Measurements from ENCODE around the gene MAML3.
A peak's percentile ranks its signal among the peaks of the same experiment; 100 is the strongest.

The MAML3 gene

GRCh38 chr4:139924782-139925181 is 229.2 kb downstream of the MAML3 start:
- peaks cover 10% of the 10 kb centered on the region for H3K4me1 ChIP-seq (ENCODE audit: control insufficient read depth, insufficient read depth, low read depth, low read length)
- H4K91ac ChIP-seq (ENCODE audit: low read length): no peak overlapping the region
- H2AFZ ChIP-seq (ENCODE audit: low read depth, low read length): no peak overlapping the region
- H3K4me2 ChIP-seq (ENCODE audit: low read length, poor library complexity, severe bottlenecking): no peak overlapping the region
- no peaks in the 10 kb centered on the region for H3K36me3 ChIP-seq (ENCODE audit: control insufficient read depth in 1 of 2, insufficient read depth in 2 of 2, low read depth in 1 of 2, low read length in 2 of 2)
- no peak overlapping the region for H3K9ac ChIP-seq (ENCODE audit: low read length)
- peaks cover 7% of the 10 kb centered on the region for H3K79me1 ChIP-seq (replicated peaks; ENCODE audit: low read length, poor library complexity, severe bottlenecking)
- no peak overlapping the region for H2BK12ac ChIP-seq (ENCODE audit: low read length in 2 of 2)
- no peaks in the 10 kb centered on the region for H3K9me3 ChIP-seq (ENCODE audit: control insufficient read depth, low read length)
- no peak overlapping the region for H3K4ac ChIP-seq (ENCODE audit: low read depth in 1 of 2, low read length in 2 of 2)
- H3K27ac ChIP-seq (ENCODE audit: low read length, poor library complexity, severe bottlenecking): no peak overlapping the region
- no peak overlapping the region for H3K4me3 ChIP-seq (ENCODE audit: insufficient read depth in 1 of 2, low read depth in 1 of 2, low read length in 2 of 2)
- 95% methylated on average over 5 of the region's 5 CpGs for WGBS
- no peak overlapping the region for H2BK120ac ChIP-seq (ENCODE audit: low read depth, low read length)
- H4K8ac ChIP-seq (ENCODE audit: low read length): no peak overlapping the region
- H3K14ac ChIP-seq (ENCODE audit: low read length in 2 of 2): no peak overlapping the region
- H2BK5ac ChIP-seq (ENCODE audit: low read depth, low read length, poor library complexity, severe bottlenecking): no peak overlapping the region
- no peaks in the 10 kb centered on the region for H3K27me3 ChIP-seq (ENCODE audit: control insufficient read depth in 1 of 2, insufficient read depth in 1 of 2, low read length in 2 of 2)
- H2BK15ac ChIP-seq (ENCODE audit: low read depth, poor library complexity, severe bottlenecking): no peak overlapping the region
- H2AK5ac ChIP-seq (ENCODE audit: low read length, severe bottlenecking): no peak overlapping the region
- H3K18ac ChIP-seq (ENCODE audit: low read depth in 1 of 2, low read length in 2 of 2): no peak overlapping the region
- no peak overlapping the region for H3K23ac ChIP-seq (ENCODE audit: low read length in 2 of 2)
- no peak for DNase-seq

GRCh38 chr4:139922406-139923024 is 231.5 kb downstream of the MAML3 start:
- H3K4me1 ChIP-seq (ENCODE audit: control insufficient read depth, insufficient read depth, low read depth, low read length): peaks cover 14% of the 10 kb centered on the region
- H3K4me3 ChIP-seq (ENCODE audit: insufficient read depth in 1 of 2, low read depth in 1 of 2, low read length in 2 of 2): no peak overlapping the region
- H4K91ac ChIP-seq (ENCODE audit: low read length): peak overlapping the region; percentile 18
- peak overlapping the region in 1 of 2 experiments; percentile 13 for H3K4ac ChIP-seq (ENCODE audit: low read depth in 1 of 2, low read length in 2 of 2)
- H3K36me3 ChIP-seq (ENCODE audit: control insufficient read depth in 1 of 2, insufficient read depth in 2 of 2, low read depth in 1 of 2, low read length in 2 of 2): no peaks in the 10 kb centered on the region
- 82% methylated on average over 4 of the region's 6 CpGs for WGBS
- no peak overlapping the region for H2AFZ ChIP-seq (ENCODE audit: low read depth, low read length)
- peaks cover 9% of the 10 kb centered on the region for H3K79me1 ChIP-seq (replicated peaks; ENCODE audit: low read length, poor library complexity, severe bottlenecking)
- H3K9ac ChIP-seq (ENCODE audit: low read length): no peak overlapping the region
- no peak overlapping the region for H3K4me2 ChIP-seq (ENCODE audit: low read length, poor library complexity, severe bottlenecking)
- H2AK5ac ChIP-seq (ENCODE audit: low read length, severe bottlenecking): no peak overlapping the region
- H3K9me3 ChIP-seq (ENCODE audit: control insufficient read depth, low read length): no peaks in the 10 kb centered on the region
- no peak overlapping the region for H2BK15ac ChIP-seq (ENCODE audit: low read depth, poor library complexity, severe bottlenecking)
- no peak overlapping the region for H3K14ac ChIP-seq (ENCODE audit: low read length in 2 of 2)
- no peak overlapping the region for H3K18ac ChIP-seq (ENCODE audit: low read depth in 1 of 2, low read length in 2 of 2)
- H3K27me3 ChIP-seq (ENCODE audit: control insufficient read depth in 1 of 2, insufficient read depth in 1 of 2, low read length in 2 of 2): no peaks in the 10 kb centered on the region
- no peak overlapping the region for H3K23ac ChIP-seq (ENCODE audit: low read length in 2 of 2)
- H3K27ac ChIP-seq (ENCODE audit: low read length, poor library complexity, severe bottlenecking): no peak overlapping the region
- no peak overlapping the region for H2BK12ac ChIP-seq (ENCODE audit: low read length in 2 of 2)
- H2BK120ac ChIP-seq (ENCODE audit: low read depth, low read length): no peak overlapping the region
- H4K8ac ChIP-seq (ENCODE audit: low read length): no peak overlapping the region
- DNase-seq: no peak
- no peak overlapping the region for H2BK5ac ChIP-seq (ENCODE audit: low read depth, low read length, poor library complexity, severe bottlenecking)

GRCh38 chr4:139921429-139922184 is 232.4 kb downstream of the MAML3 start:
- Histone ChIP-seq H3K4me1 (ENCODE audit: control insufficient read depth, insufficient read depth, low read depth, low read length) (peaks cover 14% of the 10 kb centered on the region), H3K9ac (ENCODE audit: low read length) (no peak overlapping the region), H3K27me3 (ENCODE audit: control insufficient read depth in 1 of 2, insufficient read depth in 1 of 2, low read length in 2 of 2) (no peaks in the 10 kb centered on the region), H3K4me3 (ENCODE audit: insufficient read depth in 1 of 2, low read depth in 1 of 2, low read length in 2 of 2) (no peak overlapping the region), H3K79me1 (replicated peaks; ENCODE audit: low read length, poor library complexity, severe bottlenecking) (peaks cover 9% of the 10 kb centered on the region), H3K36me3 (ENCODE audit: control insufficient read depth in 1 of 2, insufficient read depth in 2 of 2, low read depth in 1 of 2, low read length in 2 of 2) (no peaks in the 10 kb centered on the region), H3K9me3 (ENCODE audit: control insufficient read depth, low read length) (no peaks in the 10 kb centered on the region), H3K18ac (ENCODE audit: low read depth in 1 of 2, low read length in 2 of 2) (peak overlapping the region; percentile 40 to 78), H2AK5ac (ENCODE audit: low read length, severe bottlenecking) (no peak overlapping the region), H3K27ac (ENCODE audit: low read length, poor library complexity, severe bottlenecking) (no peak overlapping the region), H2BK15ac (ENCODE audit: low read depth, poor library complexity, severe bottlenecking) (no peak overlapping the region), H2AFZ (ENCODE audit: low read depth, low read length) (no peak overlapping the region), H3K4ac (ENCODE audit: low read depth in 1 of 2, low read length in 2 of 2) (no peak overlapping the region), H2BK120ac (ENCODE audit: low read depth, low read length) (no peak overlapping the region), H3K4me2 (ENCODE audit: low read length, poor library complexity, severe bottlenecking) (no peak overlapping the region), H4K91ac (ENCODE audit: low read length) (no peak overlapping the region), H3K23ac (ENCODE audit: low read length in 2 of 2) (no peak overlapping the region), H4K8ac (ENCODE audit: low read length) (no peak overlapping the region), H2BK12ac (ENCODE audit: low read length in 2 of 2) (peak overlapping the region in 1 of 2 experiments; percentile 32), H3K14ac (ENCODE audit: low read length in 2 of 2) (no peak overlapping the region), H2BK5ac (ENCODE audit: low read depth, low read length, poor library complexity, severe bottlenecking) (no peak overlapping the region)
- 81% methylated on average over 10 of the region's 11 CpGs for WGBS
- no peak for DNase-seq

- peak overlapping the region; percentile 77 for H3K9ac ChIP-seq (ENCODE audit: low read length)
- no peak overlapping the region for H3K4me2 ChIP-seq (ENCODE audit: low read length, poor library complexity, severe bottlenecking)
These were observed 233.4 kb downstream of the MAML3 start for GRCh38 chr4:139920486-139921002.

More at GRCh38 chr4:139920486-139921002, 233.4 kb downstream of the MAML3 start:
- no peaks in the 10 kb centered on the region for H3K9me3 ChIP-seq (ENCODE audit: control insufficient read depth, low read length)
- no peak overlapping the region for H2BK5ac ChIP-seq (ENCODE audit: low read depth, low read length, poor library complexity, severe bottlenecking)
- H2AFZ ChIP-seq (ENCODE audit: low read depth, low read length): no peak overlapping the region
- H3K14ac ChIP-seq (ENCODE audit: low read length in 2 of 2): no peak overlapping the region
- no peak overlapping the region for H2BK15ac ChIP-seq (ENCODE audit: low read depth, poor library complexity, severe bottlenecking)
- H2AK5ac ChIP-seq (ENCODE audit: low read length, severe bottlenecking): peak overlapping the region; percentile 91
- H2BK120ac ChIP-seq (ENCODE audit: low read depth, low read length): no peak overlapping the region
- peak overlapping the region; percentile 48 for H4K8ac ChIP-seq (ENCODE audit: low read length)
- peak overlapping the region; percentile 28 to 50 for H3K18ac ChIP-seq (ENCODE audit: low read depth in 1 of 2, low read length in 2 of 2)
- no peaks in the 10 kb centered on the region for H3K36me3 ChIP-seq (ENCODE audit: control insufficient read depth in 1 of 2, insufficient read depth in 2 of 2, low read depth in 1 of 2, low read length in 2 of 2)
- peak overlapping the region in 1 of 2 experiments; percentile 51 for H2BK12ac ChIP-seq (ENCODE audit: low read length in 2 of 2)
- peak overlapping the region in 1 of 2 experiments; percentile 47 for H3K4ac ChIP-seq (ENCODE audit: low read depth in 1 of 2, low read length in 2 of 2)
- H3K27me3 ChIP-seq (ENCODE audit: control insufficient read depth in 1 of 2, insufficient read depth in 1 of 2, low read length in 2 of 2): no peaks in the 10 kb centered on the region
- DNase-seq: no peak
- peaks cover 11% of the 10 kb centered on the region for H3K79me1 ChIP-seq (replicated peaks; ENCODE audit: low read length, poor library complexity, severe bottlenecking)
- WGBS: 49% methylated on average over 3 of the region's 3 CpGs
- no peak overlapping the region for H4K91ac ChIP-seq (ENCODE audit: low read length)
- no peak overlapping the region for H3K23ac ChIP-seq (ENCODE audit: low read length in 2 of 2)
- H3K4me3 ChIP-seq (ENCODE audit: insufficient read depth in 1 of 2, low read depth in 1 of 2, low read length in 2 of 2): no peak overlapping the region
- peaks cover 14% of the 10 kb centered on the region for H3K4me1 ChIP-seq (ENCODE audit: control insufficient read depth, insufficient read depth, low read depth, low read length)
- peak overlapping the region; percentile 9 for H3K27ac ChIP-seq (ENCODE audit: low read length, poor library complexity, severe bottlenecking)

All from mesenchymal stem cell (in vitro differentiated cells and primary cell).